UCSD-AML1 (cell line): ENCODE measurements around the gene PSME1.

Experiments used
- DNase-seq: peaks from one replicate; lab custom pipeline; 2025; ENCODE audit not compliant: unreplicated experiment; lab: John Stamatoyannopoulos, UW

The PSME1 gene

GRCh38 chr14:24146453-24146977 lies 10.5 kb downstream of the PSME1 start, which contains the start of gene PSME2:
PSME2 (minus strand) TSS chr14:24146610; CDS start chr14:24146581, 29 bp downstream.
- peak; percentile 97 for DNase-seq

GRCh38 chr14:24146978-24147760 lies 11.2 kb downstream of the PSME1 start, which contains the start of gene RNF31:
RNF31 (plus strand) TSS chr14:24147498; CDS start chr14:24147699, 201 bp downstream.
- peak; percentile 98 for DNase-seq

GRCh38 chr14:24147761-24148428 lies 11.9 kb downstream of the PSME1 start:
- no peak for DNase-seq

- no peak for DNase-seq
These were observed 13.4 kb downstream of the PSME1 start for GRCh38 chr14:24149302-24149969.

- DNase-seq = no peak
These were observed 14.1 kb downstream of the PSME1 start for GRCh38 chr14:24150061-24150460.

- no peak for DNase-seq
These were observed 14.6 kb downstream of the PSME1 start for GRCh38 chr14:24150567-24150966.

- DNase-seq = no peak
These were observed 15.0 kb downstream of the PSME1 start for GRCh38 chr14:24150993-24151392.

- no peak for DNase-seq
These were observed 15.5 kb downstream of the PSME1 start for GRCh38 chr14:24151404-24152080.

GRCh38 chr14:24155100-24155499 lies 19.1 kb downstream of the PSME1 start:
- no peak for DNase-seq

- DNase-seq = no peak
These were observed 20.8 kb downstream of the PSME1 start for GRCh38 chr14:24156840-24157239.

GRCh38 chr14:24157331-24157730 lies 21.3 kb downstream of the PSME1 start:
- DNase-seq = no peak

- no peak for DNase-seq
These were observed 23.9 kb downstream of the PSME1 start for GRCh38 chr14:24159777-24160498.

- DNase-seq = no peak
These were observed 24.5 kb downstream of the PSME1 start for GRCh38 chr14:24160499-24160849.

- DNase-seq = peak; percentile 97
These were observed 25.1 kb downstream of the PSME1 start, which contains the start of gene IRF9 for GRCh38 chr14:24160850-24161804. IRF9 (plus strand) TSS chr14:24161265; CDS start chr14:24162145, 880 bp downstream.

- no peak for DNase-seq
These were observed 26.1 kb downstream of the PSME1 start for GRCh38 chr14:24162093-24162492.

GRCh38 chr14:24164518-24164991 lies 28.6 kb downstream of the PSME1 start:
- no peak for DNase-seq

GRCh38 chr14:24165785-24166184 lies 29.8 kb downstream of the PSME1 start:
- no peak for DNase-seq

GRCh38 chr14:24167469-24168114 lies 31.6 kb downstream of the PSME1 start:
- DNase-seq = peak; percentile 26
